Measurements from ENCODE around the gene AOC1.

The AOC1 gene

DNA sequence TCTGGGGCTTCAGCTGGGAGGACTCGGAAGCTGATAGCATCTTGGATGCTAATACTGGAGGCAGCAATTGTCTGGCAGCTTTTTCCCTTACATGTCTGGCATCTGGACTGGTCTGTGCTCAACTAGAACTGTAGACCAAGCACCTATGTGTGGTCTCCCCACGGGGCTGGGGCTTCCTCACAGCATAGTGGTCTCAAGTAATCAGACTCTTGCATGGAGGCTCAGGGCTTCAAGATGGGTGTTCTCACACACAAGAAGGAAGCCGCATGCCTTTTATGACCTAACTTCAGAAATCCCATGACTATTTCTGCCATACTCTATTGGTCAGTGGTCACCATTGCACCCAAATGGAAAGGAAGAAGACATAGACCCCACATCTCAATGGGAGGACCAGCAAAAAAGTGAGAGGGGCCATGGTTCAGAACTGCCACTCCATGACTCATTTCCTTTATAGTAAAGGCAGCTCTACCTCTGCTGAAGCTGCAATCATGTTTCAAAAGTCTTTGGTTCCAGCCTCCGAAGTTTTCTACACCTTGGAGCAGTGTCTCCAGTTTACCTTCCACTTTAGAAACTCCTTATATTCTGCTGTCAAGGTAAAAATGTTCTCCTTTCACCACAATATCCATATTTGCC lies 14.7 kb downstream of the AOC1 start:
- TF ChIP-seq CTCF (conservative IDR thresholded peaks at IDR 0.05; ENCODE audit: low read depth, low read length), result no peak
- DNase-seq (ENCODE audit: low read depth), result no peak
- H3K4me3 ChIP-seq (ENCODE audit: low read length), result no peak overlapping the region

DNA sequence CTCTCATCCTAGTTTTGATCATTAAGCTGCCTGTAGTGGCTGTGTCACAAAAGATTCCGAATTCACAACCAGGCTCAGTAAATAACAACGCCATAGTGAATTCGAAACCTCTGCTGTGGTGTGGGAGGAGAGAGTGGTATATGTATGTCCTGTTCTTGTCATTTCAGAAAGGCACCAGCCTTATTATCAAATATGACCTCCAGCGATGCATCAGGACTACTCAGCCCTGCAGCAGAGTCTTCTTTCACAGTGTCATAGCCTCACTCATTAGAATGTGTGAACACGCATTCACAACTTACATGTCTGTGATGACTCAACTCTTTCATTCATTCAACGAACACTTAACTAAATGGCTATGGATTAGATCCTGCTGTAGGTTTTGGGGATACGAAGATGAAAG lies 15.3 kb downstream of the AOC1 start:
- no peak for DNase-seq (ENCODE audit: low read depth)
- H3K4me3 ChIP-seq (ENCODE audit: low read length), result no peak overlapping the region
- no peak for TF ChIP-seq CTCF (conservative IDR thresholded peaks at IDR 0.05; ENCODE audit: low read depth, low read length)

- H3K4me3 ChIP-seq (ENCODE audit: low read length), result no peak overlapping the region
- DNase-seq (ENCODE audit: low read depth), result no peak
- no peak for TF ChIP-seq CTCF (conservative IDR thresholded peaks at IDR 0.05; ENCODE audit: low read depth, low read length)
Observed at GRCh38 chr7:150869467-150869866, 17.1 kb downstream of the AOC1 start.

- TF ChIP-seq CTCF (conservative IDR thresholded peaks at IDR 0.05; ENCODE audit: low read depth, low read length), result no peak
- no peak overlapping the region for H3K4me3 ChIP-seq (ENCODE audit: low read length)
- no peak for DNase-seq (ENCODE audit: low read depth)
Observed at GRCh38 chr7:150871601-150872000, 19.3 kb downstream of the AOC1 start.

GRCh38 chr7:150874401-150875198 lies 22.3 kb downstream of the AOC1 start:
- TF ChIP-seq CTCF (conservative IDR thresholded peaks at IDR 0.05; ENCODE audit: low read depth, low read length), result no peak
- DNase-seq (ENCODE audit: low read depth), result no peak
- no peak overlapping the region for H3K4me3 ChIP-seq (ENCODE audit: low read length)

DNA sequence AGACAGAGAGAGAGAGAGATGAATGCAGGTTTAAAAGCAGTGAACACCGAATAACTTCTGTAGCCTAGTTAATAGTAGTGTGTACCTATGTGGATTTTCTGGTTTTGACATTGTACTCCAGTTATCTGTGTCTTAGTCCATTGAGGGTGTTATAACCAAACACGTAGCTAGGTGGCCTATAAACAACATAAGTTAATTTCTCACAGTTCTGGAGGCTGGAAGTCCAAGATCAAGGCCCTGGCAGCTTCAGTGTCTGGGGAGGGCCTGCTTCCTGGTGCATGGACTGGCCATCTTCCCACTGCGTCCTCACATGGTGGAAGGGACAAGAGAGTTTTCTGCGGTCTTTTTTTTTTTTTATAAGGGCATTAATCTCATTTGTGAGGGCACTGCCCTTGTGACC lies 23.5 kb downstream of the AOC1 start:
- TF ChIP-seq CTCF (conservative IDR thresholded peaks at IDR 0.05; ENCODE audit: low read depth, low read length), result peak; percentile 33
- DNase-seq (ENCODE audit: low read depth), result no peak

More for the DNA sequence above, 23.5 kb downstream of the AOC1 start:
- no peak overlapping the region for H3K4me3 ChIP-seq (ENCODE audit: low read length)

All from retinal pigment epithelial cell (primary cell).